GM21737 (cell line): ENCODE data around the gene MAGI1.

ENCODE experiments used
- ATAC-seq: cut with Tn5 transposase; IDR thresholded peaks from one replicate; pipeline ENCODE4 v1.9.1; 2021; ENCODE audit warnings: mild to moderate bottlenecking, moderate library complexity; ENCODE audit not compliant: unreplicated experiment

Gene MAGI1

DNA sequence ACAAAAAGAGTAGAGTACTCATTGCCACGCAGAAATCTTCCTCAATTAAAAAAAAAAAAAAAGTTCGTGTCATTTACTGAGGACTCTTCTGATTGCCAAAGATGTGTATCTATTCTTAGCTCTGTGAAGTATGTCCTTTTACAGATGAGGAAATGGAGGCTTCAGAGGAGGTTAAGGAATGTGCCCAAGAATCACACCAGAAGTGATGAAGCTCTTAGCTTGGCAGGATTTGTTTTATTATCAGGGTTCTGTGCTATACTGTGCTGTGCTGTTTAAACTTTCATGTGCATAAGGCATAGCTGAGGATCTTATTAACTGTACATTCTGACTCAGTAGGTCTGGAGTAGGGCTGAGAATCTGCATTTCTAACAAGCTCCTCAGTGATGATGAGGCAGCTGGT, 685.8 kb downstream of the MAGI1 start:
- no peak for ATAC-seq

GRCh38 chr3:65351753-65352152, 687.0 kb downstream of the MAGI1 start:
- no peak for ATAC-seq

DNA sequence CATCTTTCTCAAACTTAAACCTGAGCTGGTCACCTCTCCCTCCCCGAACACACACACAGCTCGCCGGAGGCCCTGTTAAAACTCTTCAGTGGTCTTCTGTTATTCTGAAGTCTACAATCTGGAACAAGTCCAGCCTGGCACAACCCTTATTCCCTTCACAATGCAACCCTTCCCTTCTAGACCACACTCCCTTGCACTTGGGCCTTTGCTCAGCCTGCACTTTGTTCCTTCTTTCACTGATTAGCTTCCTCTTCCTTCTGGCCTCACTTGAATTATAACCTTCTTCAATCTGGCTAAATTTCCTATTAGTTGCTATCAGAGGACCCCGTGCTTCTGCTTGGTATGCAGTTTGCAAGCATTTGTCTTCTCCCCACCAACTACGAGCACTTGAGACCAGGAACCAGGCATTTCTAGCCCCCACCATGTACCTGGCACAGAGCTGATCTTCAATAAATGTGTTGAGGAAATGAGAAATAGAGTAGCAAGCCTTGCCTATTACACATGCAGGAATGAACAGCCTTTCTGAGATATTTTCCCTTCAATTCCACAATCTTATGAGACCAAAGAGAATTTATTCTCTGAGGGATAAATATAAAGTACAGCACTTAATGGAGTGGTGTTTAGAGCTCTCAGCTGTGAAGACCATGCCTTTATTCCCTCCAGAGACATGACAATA, 687.8 kb downstream of the MAGI1 start:
- ATAC-seq, result no peak

- ATAC-seq, result no peak
Observed at GRCh38 chr3:65348398-65348995, 690.2 kb downstream of the MAGI1 start.

GRCh38 chr3:65347166-65347565, 691.6 kb downstream of the MAGI1 start:
- no peak for ATAC-seq

- ATAC-seq, result no peak
Observed at GRCh38 chr3:65344846-65345245, 693.9 kb downstream of the MAGI1 start.

- ATAC-seq, result no peak
Observed at GRCh38 chr3:65344444-65344843, 694.3 kb downstream of the MAGI1 start.

DNA sequence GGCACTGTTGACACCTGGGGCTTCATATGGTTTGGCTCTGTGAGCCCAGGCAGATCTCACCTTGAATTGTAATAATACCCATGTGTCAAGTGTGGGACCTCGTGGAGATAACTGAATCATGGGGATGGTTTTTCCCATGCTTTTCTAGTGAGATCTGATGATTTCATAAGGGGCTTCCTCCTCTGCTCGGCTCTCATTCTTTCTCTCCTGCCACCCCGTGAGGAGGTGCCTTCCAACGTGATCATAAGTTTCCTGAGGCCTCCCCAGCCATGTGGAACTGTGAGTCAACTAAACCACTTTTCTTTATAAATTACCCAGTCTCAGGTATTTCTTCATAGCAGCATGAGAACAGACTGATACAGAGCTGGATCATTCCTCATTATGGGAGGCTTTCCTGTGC, 695.0 kb downstream of the MAGI1 start:
- no peak for ATAC-seq

DNA sequence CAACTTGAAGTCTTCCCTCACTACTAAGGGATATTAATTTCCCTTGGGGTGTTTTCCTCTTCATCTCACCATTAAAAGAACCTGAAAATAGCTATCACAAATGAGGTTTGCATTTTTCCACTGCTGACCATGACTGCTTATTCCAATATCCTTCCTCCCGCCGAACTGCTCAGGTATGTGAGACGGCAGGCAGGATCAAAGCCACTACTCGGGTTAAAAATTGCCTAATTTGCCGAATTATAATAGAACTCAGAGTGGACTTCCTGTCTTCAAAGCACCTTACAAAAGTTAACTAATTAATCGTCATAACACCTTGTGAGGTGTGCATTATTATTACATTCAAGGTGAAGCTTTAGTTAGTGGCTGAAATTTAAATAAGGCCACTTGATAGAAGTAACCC, 695.7 kb downstream of the MAGI1 start:
- ATAC-seq, result no peak

- no peak for ATAC-seq
Observed at GRCh38 chr3:65342084-65342683, 696.5 kb downstream of the MAGI1 start.

DNA sequence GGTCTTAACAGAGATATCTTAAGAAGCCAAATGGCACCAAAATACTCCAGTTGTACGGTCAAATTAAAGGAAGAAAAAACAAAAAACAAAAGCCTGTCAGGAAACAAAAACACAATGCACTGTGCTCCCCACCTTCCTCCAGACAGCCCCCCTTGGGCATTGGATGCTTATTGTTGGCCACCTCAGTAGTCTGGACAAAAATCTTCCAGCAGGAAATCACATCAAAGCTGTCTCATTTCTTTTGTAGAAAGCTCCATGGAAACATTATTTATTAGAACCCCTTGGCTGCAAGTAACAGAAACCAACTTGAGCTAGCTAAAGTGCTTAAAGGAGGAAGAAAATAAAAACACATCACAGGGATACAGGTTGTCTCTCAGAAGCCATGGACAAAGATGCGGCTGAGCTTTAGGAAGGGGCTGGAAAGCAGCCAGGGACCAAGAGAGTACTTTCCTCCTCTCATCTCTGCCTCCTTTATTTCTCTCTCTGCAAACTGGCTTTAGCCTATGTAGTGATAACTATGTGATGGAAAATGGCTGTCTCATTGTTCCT, 699.5 kb downstream of the MAGI1 start:
- ATAC-seq, result no peak

GRCh38 chr3:65338571-65338970, 700.1 kb downstream of the MAGI1 start:
- ATAC-seq, result no peak

- no peak for ATAC-seq
Observed at GRCh38 chr3:65335587-65335986, 703.1 kb downstream of the MAGI1 start.

- no peak for ATAC-seq
Observed at GRCh38 chr3:65334045-65334665, 704.6 kb downstream of the MAGI1 start.

GRCh38 chr3:65331730-65332129, 707.0 kb downstream of the MAGI1 start:
- no peak for ATAC-seq

GRCh38 chr3:65330072-65330471, 708.6 kb downstream of the MAGI1 start:
- ATAC-seq, result no peak

GRCh38 chr3:65328148-65328547, 710.6 kb downstream of the MAGI1 start:
- ATAC-seq, result no peak

GRCh38 chr3:65326574-65326973, 712.1 kb downstream of the MAGI1 start:
- ATAC-seq, result no peak

DNA sequence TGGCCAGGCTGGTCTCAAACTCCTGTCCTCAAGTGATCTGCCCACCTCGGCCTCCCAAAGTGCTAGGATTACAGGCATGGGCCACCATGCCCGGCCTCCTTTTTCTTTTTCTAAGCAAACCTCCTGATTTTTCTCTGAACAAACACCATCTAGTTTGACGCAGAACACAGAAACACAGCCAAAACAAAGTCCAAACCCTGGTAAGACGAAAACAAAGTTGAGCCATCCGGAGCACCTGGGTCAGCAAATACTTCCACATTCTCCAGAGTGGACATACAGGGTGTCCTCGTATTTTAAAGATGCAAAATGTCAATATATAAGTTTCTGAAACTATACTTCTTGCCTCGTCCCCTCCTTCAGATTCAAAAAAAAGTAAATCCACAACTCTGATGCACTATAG, 715.8 kb downstream of the MAGI1 start:
- no peak for ATAC-seq

GRCh38 chr3:65318231-65318630, 720.5 kb downstream of the MAGI1 start:
- no peak for ATAC-seq

DNA sequence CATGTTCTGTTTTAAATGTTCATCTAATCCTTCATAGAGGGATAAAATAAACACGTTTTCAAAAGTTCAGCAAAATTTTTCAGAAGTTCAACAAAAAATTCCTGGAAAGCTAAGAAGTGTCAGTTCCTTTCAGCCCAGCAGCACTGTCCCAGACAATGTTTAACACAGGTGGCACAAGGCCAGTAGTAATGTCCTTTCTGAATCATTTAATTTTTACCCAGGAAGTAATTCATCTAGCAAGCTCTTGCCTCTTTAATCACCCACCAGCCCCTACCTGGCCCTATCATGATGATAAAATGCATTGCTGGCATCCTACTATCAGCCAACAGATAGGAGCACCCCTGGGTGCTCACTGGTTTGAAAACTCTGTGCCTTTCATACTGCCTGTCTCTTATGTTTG, 723.8 kb downstream of the MAGI1 start:
- no peak for ATAC-seq

- no peak for ATAC-seq
Observed at GRCh38 chr3:65314269-65314668, 724.4 kb downstream of the MAGI1 start.
